Ishikawa (cell line): ENCODE data around the gene TAGAP.

ENCODE experiments used
- CEBPB ChIP-seq: IDR thresholded peaks from 2 replicates; pipeline ENCODE4 v1.6.1; 2012
- EP300 ChIP-seq: IDR thresholded peaks from 2 replicates; pipeline ENCODE4 v1.6.1; 2012; ENCODE audit warnings: borderline replicate concordance
- FOXM1 ChIP-seq: IDR thresholded peaks from 2 replicates; pipeline ENCODE4 v1.6.1; 2012; ENCODE audit warnings: low read depth, borderline replicate concordance
- MAX ChIP-seq: IDR thresholded peaks from 2 replicates; pipeline ENCODE4 v1.6.1; 2012
- NFIC ChIP-seq: IDR thresholded peaks from 2 replicates; pipeline ENCODE4 v1.6.1; 2012
- RAD21 ChIP-seq: IDR thresholded peaks from 2 replicates; pipeline ENCODE4 v1.6.1; 2012; ENCODE audit warnings: low read depth
- REST ChIP-seq: IDR thresholded peaks from 2 replicates; pipeline ENCODE4 v1.6.1; 2012; ENCODE audit warnings: low read depth, mild to moderate bottlenecking
- TAF1 ChIP-seq: IDR thresholded peaks from 2 replicates; pipeline ENCODE4 v1.6.1; 2012; ENCODE audit warnings: low read depth, mild to moderate bottlenecking
- USF1 ChIP-seq: IDR thresholded peaks from 2 replicates; pipeline ENCODE4 v1.6.1; 2012
- ZBTB7A ChIP-seq: IDR thresholded peaks from 2 replicates; pipeline ENCODE4 v1.6.1; 2012; ENCODE audit warnings: low read depth

GRCh38 chr6:159036673-159037072, 8.1 kb downstream of the TAGAP start:
- TF ChIP-seq CEBPB = no peak
- no peak for TF ChIP-seq ZBTB7A
- no peak for TF ChIP-seq TAF1
- no peak for TF ChIP-seq EP300
- TF ChIP-seq NFIC = no peak
- no peak for TF ChIP-seq MAX
- no peak for TF ChIP-seq REST
- TF ChIP-seq USF1 = no peak
- no peak for TF ChIP-seq RAD21
- TF ChIP-seq FOXM1 = no peak
